Hepatocyte (in vitro differentiated cells): ENCODE data around the gene CMTR1. TPM values are rescaled to one million over a fixed set of nuclear protein-coding genes. Genes with fewer than 3 reads are reported as not detected.

Source experiments
- DNase-seq: peaks from one replicate; pipeline ENCODE4 v3.0.0-alpha.2; 2016; ENCODE audit warnings: low spot score
- H2AFZ ChIP-seq: fragments of 200-600 bp; sonication (generic); 2 replicates; pipeline ENCODE4 v1.6.0; 2016; ENCODE audit warnings: antibody characterized with exemption, mild to moderate bottlenecking
- H3K27ac ChIP-seq: fragments of 200-600 bp; sonication (generic); 2 replicates; pipeline ENCODE4 v1.5.1; 2016; ENCODE audit warnings: mild to moderate bottlenecking
- H3K27me3 ChIP-seq: fragments of 200-600 bp; sonication (generic); 2 replicates; pipeline ENCODE4 v1.6.1; 2016
- H3K36me3 ChIP-seq: fragments of 200-600 bp; sonication (generic); replicated peaks from 2 replicates; pipeline ENCODE4 v1.5.1; 2016; ENCODE audit warnings: low read depth; ENCODE audit not compliant: insufficient read depth
- H3K4me1 ChIP-seq: fragments of 200-600 bp; sonication (generic); 2 replicates; pipeline ENCODE4 v1.5.1; 2016; ENCODE audit warnings: mild to moderate bottlenecking, moderate library complexity; ENCODE audit not compliant: insufficient read depth
- H3K4me2 ChIP-seq: fragments of 200-600 bp; sonication (generic); 2 replicates; pipeline ENCODE4 v1.6.0; 2016
- H3K4me3 ChIP-seq: fragments of 200-600 bp; sonication (generic); 2 replicates; pipeline ENCODE4 v1.5.1; 2016; ENCODE audit warnings: mild to moderate bottlenecking
- H3K79me2 ChIP-seq: fragments of 200-600 bp; sonication (generic); 2 replicates; pipeline ENCODE4 v1.6.0; 2017; ENCODE audit warnings: mild to moderate bottlenecking
- H3K9me2 ChIP-seq: fragments of 200-600 bp; sonication (generic); replicated peaks from 2 replicates; pipeline ENCODE4 v1.6.0; 2017; ENCODE audit warnings: mild to moderate bottlenecking; ENCODE audit not compliant: insufficient read depth
- H3K9me3 ChIP-seq: fragments of 200-600 bp; sonication (generic); 2 replicates; pipeline ENCODE4 v1.5.1; 2016; ENCODE audit warnings: low read depth, mild to moderate bottlenecking
- H4K20me1 ChIP-seq: fragments of 200-600 bp; sonication (generic); 2 replicates; pipeline ENCODE4 v1.6.0; 2016; ENCODE audit warnings: mild to moderate bottlenecking; ENCODE audit not compliant: insufficient read depth, poor library complexity, severe bottlenecking
- EZH2 ChIP-seq: fragments of 200-600 bp; sonication (generic); IDR thresholded peaks from 2 replicates; pipeline ENCODE4 v1.6.1; 2016; ENCODE audit warnings: antibody characterized with exemption, mild to moderate bottlenecking, borderline replicate concordance
- EZH2phosphoT487 ChIP-seq: fragments of 200-600 bp; sonication (generic); IDR thresholded peaks from one replicate; pipeline ENCODE4 v1.6.1; 2018; ENCODE audit warnings: antibody characterized with exemption, mild to moderate bottlenecking, low read depth, moderate library complexity; ENCODE audit not compliant: unreplicated experiment, severe bottlenecking
- WGBS: methylation state at CpG from one replicate; pipeline ENCODE4 v1.1.6; 2016; ENCODE audit warnings: low lambda C conversion rate; ENCODE audit errors: missing lambda C conversion rate; 5-methylcytosine and 5-hydroxymethylcytosine counted together
- polyA plus RNA-seq: library from polyadenylated mRNA; unstranded; fragments of >200 nt; fragmentation: Nextera tagmentation; extraction: Ambion mirVana; gene quantifications from 2 replicates; pipeline ENCODE4 v1.2.1, GENCODE V29; 2016
- total RNA-seq: library from RNA; depleted of rRNA; stranded (reverse); fragments of >200 nt; gene quantifications from 2 replicates; pipeline ENCODE4 v1.2.3, GENCODE V29; 2014
- TF ChIP-seq, protein P1 (sequence below): fragments of 200-600 bp; sonication (generic); IDR thresholded peaks from 2 replicates; pipeline ENCODE4 v1.5.1; 2016; ENCODE audit warnings: antibody characterized with exemption, mild to moderate bottlenecking; ENCODE audit not compliant: poor library complexity

The CMTR1 gene
- total and polyA plus RNA-seq, 2 experiments from 2014 or later: 22.5 to 34.4 TPM

DNA sequence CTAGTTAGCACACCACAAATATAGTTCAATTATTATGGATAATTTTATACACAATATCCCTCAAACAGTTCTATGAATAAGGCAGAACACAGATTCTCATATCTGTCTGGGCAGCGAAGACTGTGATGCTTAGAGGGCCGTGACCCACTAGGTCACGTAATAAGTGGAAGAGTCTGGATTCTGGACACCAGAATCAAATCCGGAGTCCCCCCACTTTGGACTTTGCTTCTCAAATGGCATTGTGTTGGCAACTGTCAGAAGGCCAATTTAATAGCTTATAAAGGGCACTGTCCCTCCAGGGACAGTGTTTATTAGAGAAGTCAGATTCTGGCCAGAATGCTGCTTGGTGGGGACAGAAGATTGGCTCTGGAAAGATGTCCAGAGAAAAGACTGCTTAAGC, 73.5 kb downstream of the CMTR1 start:
- Histone ChIP-seq H3K36me3 (no peaks in the 10 kb centered on the region), H3K27ac (no peak overlapping the region), H4K20me1 (no peaks in the 10 kb centered on the region), H3K9me3 (no peaks in the 10 kb centered on the region), H3K79me2 (no peaks in the 10 kb centered on the region), H3K27me3 (peaks cover under 1% of the 10 kb centered on the region), H3K4me1 (no peaks in the 10 kb centered on the region), H3K4me3 (no peak overlapping the region), H3K4me2 (no peak overlapping the region), H3K9me2 (no peaks in the 10 kb centered on the region), H2AFZ (no peak overlapping the region)
- WGBS: 90% methylated on average over 4 of the region's 4 CpGs
- no peak for DNase-seq
- TF ChIP-seq, protein P1, sequence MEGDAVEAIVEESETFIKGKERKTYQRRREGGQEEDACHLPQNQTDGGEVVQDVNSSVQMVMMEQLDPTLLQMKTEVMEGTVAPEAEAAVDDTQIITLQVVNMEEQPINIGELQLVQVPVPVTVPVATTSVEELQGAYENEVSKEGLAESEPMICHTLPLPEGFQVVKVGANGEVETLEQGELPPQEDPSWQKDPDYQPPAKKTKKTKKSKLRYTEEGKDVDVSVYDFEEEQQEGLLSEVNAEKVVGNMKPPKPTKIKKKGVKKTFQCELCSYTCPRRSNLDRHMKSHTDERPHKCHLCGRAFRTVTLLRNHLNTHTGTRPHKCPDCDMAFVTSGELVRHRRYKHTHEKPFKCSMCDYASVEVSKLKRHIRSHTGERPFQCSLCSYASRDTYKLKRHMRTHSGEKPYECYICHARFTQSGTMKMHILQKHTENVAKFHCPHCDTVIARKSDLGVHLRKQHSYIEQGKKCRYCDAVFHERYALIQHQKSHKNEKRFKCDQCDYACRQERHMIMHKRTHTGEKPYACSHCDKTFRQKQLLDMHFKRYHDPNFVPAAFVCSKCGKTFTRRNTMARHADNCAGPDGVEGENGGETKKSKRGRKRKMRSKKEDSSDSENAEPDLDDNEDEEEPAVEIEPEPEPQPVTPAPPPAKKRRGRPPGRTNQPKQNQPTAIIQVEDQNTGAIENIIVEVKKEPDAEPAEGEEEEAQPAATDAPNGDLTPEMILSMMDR: no peak
- no peak for TF ChIP-seq EZH2phosphoT487
- no peak for TF ChIP-seq EZH2

DNA sequence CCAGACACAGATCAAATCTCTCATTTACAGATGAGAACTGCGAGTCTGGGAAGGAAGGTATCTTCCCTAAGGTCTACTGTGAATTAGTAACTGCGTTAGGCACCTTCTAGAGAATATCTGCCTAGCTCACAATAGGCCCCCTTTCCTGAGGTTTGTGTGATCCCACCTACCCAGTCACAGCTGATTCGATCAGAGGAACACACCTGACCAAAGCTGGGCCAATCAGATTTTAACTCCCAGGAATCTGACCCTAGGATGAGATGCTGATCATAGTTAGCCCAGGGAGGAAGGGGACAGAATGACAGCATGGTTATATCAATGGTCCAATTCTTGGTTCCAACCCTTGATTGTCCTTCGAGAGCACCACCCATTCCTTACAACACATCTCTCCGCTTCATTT, 74.1 kb downstream of the CMTR1 start:
- DNase-seq: no peak
- Histone ChIP-seq H3K27me3 (peaks cover 7% of the 10 kb centered on the region), H3K4me1 (no peaks in the 10 kb centered on the region), H3K4me2 (no peak overlapping the region), H4K20me1 (no peaks in the 10 kb centered on the region), H3K27ac (no peak overlapping the region), H3K36me3 (no peaks in the 10 kb centered on the region), H3K9me2 (no peaks in the 10 kb centered on the region), H2AFZ (no peak overlapping the region), H3K4me3 (no peak overlapping the region), H3K79me2 (no peaks in the 10 kb centered on the region), H3K9me3 (no peaks in the 10 kb centered on the region)
- TF ChIP-seq, protein P1: no peak
- TF ChIP-seq EZH2 (no peak), EZH2phosphoT487 (no peak)
- WGBS: 89% methylated on average over 5 of the region's 5 CpGs

DNA sequence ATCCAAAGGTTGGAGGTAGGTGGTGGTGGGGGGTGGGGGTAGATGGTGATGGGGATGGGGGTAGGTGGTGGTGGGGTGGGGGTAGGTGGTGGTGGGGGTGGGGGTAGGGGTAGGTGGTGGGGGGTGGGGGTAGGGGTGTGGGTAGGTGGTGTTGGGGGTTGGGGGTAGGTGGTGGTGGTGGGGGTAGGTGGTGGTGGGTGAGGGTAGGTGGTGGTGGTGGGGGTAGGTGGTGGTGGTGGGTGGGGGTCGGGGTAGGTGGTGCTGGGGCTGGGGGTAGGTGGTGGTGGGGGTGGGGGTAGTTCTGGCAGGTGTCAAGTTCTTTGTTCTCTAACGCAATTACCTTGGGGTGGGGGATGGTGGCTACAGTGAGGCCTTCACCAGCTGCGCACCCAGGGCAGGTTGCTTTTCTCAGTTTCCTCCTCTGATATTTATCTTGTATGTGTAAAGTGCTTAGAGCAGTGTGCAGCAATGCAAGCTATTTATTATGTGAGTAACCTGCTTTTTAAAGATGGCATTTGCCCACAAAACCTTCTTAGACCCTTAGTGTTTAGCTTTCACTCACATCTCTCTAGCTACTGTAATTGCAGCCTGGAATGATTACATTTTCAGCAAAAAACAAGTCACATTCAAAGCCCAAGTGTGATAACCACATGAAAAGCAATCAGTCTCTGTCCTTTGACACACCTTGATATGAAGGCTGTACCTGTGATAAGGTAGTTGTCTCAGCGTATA, 74.8 kb downstream of the CMTR1 start:
- H3K9me3 ChIP-seq: no peaks in the 10 kb centered on the region
- no peaks in the 10 kb centered on the region for H3K79me2 ChIP-seq
- WGBS: 58% methylated on average over 3 of the region's 4 CpGs
- H3K36me3 ChIP-seq: no peaks in the 10 kb centered on the region
- TF ChIP-seq EZH2 (no peak), EZH2phosphoT487 (no peak)
- TF ChIP-seq, protein P1: no peak
- H3K4me1 ChIP-seq: no peaks in the 10 kb centered on the region
- DNase-seq: no peak
- no peak overlapping the region for H3K27ac ChIP-seq
- H2AFZ ChIP-seq: no peak overlapping the region
- H3K4me2 ChIP-seq: no peak overlapping the region
- H3K4me3 ChIP-seq: no peak overlapping the region
- peaks cover 12% of the 10 kb centered on the region for H3K27me3 ChIP-seq
- no peaks in the 10 kb centered on the region for H3K9me2 ChIP-seq
- no peaks in the 10 kb centered on the region for H4K20me1 ChIP-seq
